ENCODE results near the gene SNF8.

Gene SNF8

GRCh38 chr17:48901241-48901640, 43.4 kb downstream of the SNF8 start:
- Histone ChIP-seq H3K36me3 (ENCODE audit: insufficient read depth, low read length) (peaks cover 20% of the 10 kb centered on the region; the same call in 1 of the 2 replicates), H3K4me1 (ENCODE audit: insufficient read depth, low read length, severe bottlenecking) (no peaks in the 10 kb centered on the region), H3K9me2 (ENCODE audit: low read depth, low read length) (no peaks in the 10 kb centered on the region), H3K27ac (ENCODE audit: low read depth, low read length, poor library complexity, severe bottlenecking) (no peak overlapping the region), H3K79me2 (ENCODE audit: insufficient read depth, low read length) (no peaks in the 10 kb centered on the region), H2AFZ (ENCODE audit: low read length) (no peak overlapping the region), H3F3A (ENCODE audit: insufficient read depth, low read length) (no peaks in the 10 kb centered on the region), H3K27me3 (ENCODE audit: insufficient read depth, low read length) (no peaks in the 10 kb centered on the region), H3K4me2 (ENCODE audit: low read length) (no peak overlapping the region), H3K9ac (ENCODE audit: low read length) (no peak overlapping the region), H3K4me3 (ENCODE audit: low read depth, low read length, poor library complexity, severe bottlenecking) (no peak overlapping the region), H4K20me1 (ENCODE audit: insufficient read depth, low read length) (no peaks in the 10 kb centered on the region), H3K9me3 (ENCODE audit: low read length) (no peaks in the 10 kb centered on the region)
- no peak for TF ChIP-seq EZH2 (IDR thresholded peaks at IDR 0.05; ENCODE audit: borderline replicate concordance, low read length)
- TF ChIP-seq, protein P1, sequence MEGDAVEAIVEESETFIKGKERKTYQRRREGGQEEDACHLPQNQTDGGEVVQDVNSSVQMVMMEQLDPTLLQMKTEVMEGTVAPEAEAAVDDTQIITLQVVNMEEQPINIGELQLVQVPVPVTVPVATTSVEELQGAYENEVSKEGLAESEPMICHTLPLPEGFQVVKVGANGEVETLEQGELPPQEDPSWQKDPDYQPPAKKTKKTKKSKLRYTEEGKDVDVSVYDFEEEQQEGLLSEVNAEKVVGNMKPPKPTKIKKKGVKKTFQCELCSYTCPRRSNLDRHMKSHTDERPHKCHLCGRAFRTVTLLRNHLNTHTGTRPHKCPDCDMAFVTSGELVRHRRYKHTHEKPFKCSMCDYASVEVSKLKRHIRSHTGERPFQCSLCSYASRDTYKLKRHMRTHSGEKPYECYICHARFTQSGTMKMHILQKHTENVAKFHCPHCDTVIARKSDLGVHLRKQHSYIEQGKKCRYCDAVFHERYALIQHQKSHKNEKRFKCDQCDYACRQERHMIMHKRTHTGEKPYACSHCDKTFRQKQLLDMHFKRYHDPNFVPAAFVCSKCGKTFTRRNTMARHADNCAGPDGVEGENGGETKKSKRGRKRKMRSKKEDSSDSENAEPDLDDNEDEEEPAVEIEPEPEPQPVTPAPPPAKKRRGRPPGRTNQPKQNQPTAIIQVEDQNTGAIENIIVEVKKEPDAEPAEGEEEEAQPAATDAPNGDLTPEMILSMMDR (IDR thresholded peaks at IDR 0.05; ENCODE audit: low read length) = no peak

DNA sequence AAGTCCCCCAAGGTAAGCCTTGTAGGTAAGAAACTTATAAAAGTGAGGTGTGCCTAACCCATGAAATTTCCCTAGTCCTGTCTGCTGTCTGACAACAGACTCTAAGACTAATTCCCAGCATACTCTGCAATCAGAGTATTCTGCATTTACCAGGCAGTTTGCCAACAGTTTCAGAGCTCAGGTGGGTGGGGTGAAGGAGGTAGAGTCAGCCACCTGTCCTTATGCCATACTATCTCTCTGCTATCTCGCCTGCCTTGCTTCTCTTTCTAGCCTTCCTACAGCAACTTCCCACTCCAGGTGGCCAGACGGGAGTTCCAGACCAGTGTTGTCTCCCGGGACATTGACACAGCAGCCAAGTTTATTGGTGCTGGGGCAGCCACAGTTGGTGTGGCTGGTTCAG, 49.8 kb downstream of the SNF8 start:
- Histone ChIP-seq H3K4me1 (ENCODE audit: insufficient read depth, low read length, severe bottlenecking) (peaks cover 17% of the 10 kb centered on the region), H3K4me2 (ENCODE audit: low read length) (no peak overlapping the region), H3K36me3 (ENCODE audit: insufficient read depth, low read length) (peaks cover 42% of the 10 kb centered on the region), H2AFZ (ENCODE audit: low read length) (no peak overlapping the region), H4K20me1 (ENCODE audit: insufficient read depth, low read length) (no peaks in the 10 kb centered on the region), H3K27ac (ENCODE audit: low read depth, low read length, poor library complexity, severe bottlenecking) (no peak overlapping the region), H3K9me2 (ENCODE audit: low read depth, low read length) (no peaks in the 10 kb centered on the region), H3K4me3 (ENCODE audit: low read depth, low read length, poor library complexity, severe bottlenecking) (no peak overlapping the region), H3K27me3 (ENCODE audit: insufficient read depth, low read length) (no peaks in the 10 kb centered on the region), H3K79me2 (ENCODE audit: insufficient read depth, low read length) (no peaks in the 10 kb centered on the region), H3F3A (ENCODE audit: insufficient read depth, low read length) (no peaks in the 10 kb centered on the region), H3K9me3 (ENCODE audit: low read length) (no peaks in the 10 kb centered on the region), H3K9ac (ENCODE audit: low read length) (no peak overlapping the region)
- TF ChIP-seq, protein P1 (IDR thresholded peaks at IDR 0.05; ENCODE audit: low read length) = no peak
- no peak for TF ChIP-seq EZH2 (IDR thresholded peaks at IDR 0.05; ENCODE audit: borderline replicate concordance, low read length)

- no peak overlapping the region for H2AFZ ChIP-seq (ENCODE audit: low read length)
- peak overlapping the region; percentile 82 for H3K9ac ChIP-seq (ENCODE audit: low read length)
- no peaks in the 10 kb centered on the region for H3K9me2 ChIP-seq (ENCODE audit: low read depth, low read length)
- peak overlapping the region; percentile 88 for H3K4me3 ChIP-seq (ENCODE audit: low read depth, low read length, poor library complexity, severe bottlenecking)
- H4K20me1 ChIP-seq (ENCODE audit: insufficient read depth, low read length) = no peaks in the 10 kb centered on the region
- TF ChIP-seq, protein P1 (IDR thresholded peaks at IDR 0.05; ENCODE audit: low read length) = no peak
- no peak for TF ChIP-seq EZH2 (IDR thresholded peaks at IDR 0.05; ENCODE audit: borderline replicate concordance, low read length)
- H3K4me1 ChIP-seq (ENCODE audit: insufficient read depth, low read length, severe bottlenecking) = peaks cover 17% of the 10 kb centered on the region
- peak overlapping the region; percentile 76 for H3K4me2 ChIP-seq (ENCODE audit: low read length)
- H3K36me3 ChIP-seq (ENCODE audit: insufficient read depth, low read length) = peaks cover 42% of the 10 kb centered on the region
- no peaks in the 10 kb centered on the region for H3K27me3 ChIP-seq (ENCODE audit: insufficient read depth, low read length)
- H3F3A ChIP-seq (ENCODE audit: insufficient read depth, low read length) = no peaks in the 10 kb centered on the region
- no peaks in the 10 kb centered on the region for H3K9me3 ChIP-seq (ENCODE audit: low read length)
- peak overlapping the region; percentile 6 for H3K27ac ChIP-seq (ENCODE audit: low read depth, low read length, poor library complexity, severe bottlenecking)
- H3K79me2 ChIP-seq (ENCODE audit: insufficient read depth, low read length) = no peaks in the 10 kb centered on the region
Observed at GRCh38 chr17:48893646-48894508, 50.8 kb downstream of the SNF8 start.

Measured in OCI-LY1 (cell line).